Sigmoid colon (tissue), 4 donors: ENCODE data around the gene ASMTL.

Experiments
- CTCF ChIP-seq, 4 experiments: fragments of 450-650 bp in 3 of 4; fragments of 200-600 bp in 1 of 4; IDR thresholded peaks; one replicate each; pipeline ENCODE4 v1.5.1; 2016 to 2019; ENCODE audit warnings: antibody characterized with exemption in 4 of 4, mild to moderate bottlenecking in 3 of 4, moderate library complexity in 2 of 4
- POLR2A ChIP-seq, 2 donors: fragments of 450-650 bp; IDR thresholded peaks; one replicate each; pipeline ENCODE4 v1.6.1; 2016; ENCODE audit warnings: antibody characterized with exemption in 2 of 2, mild to moderate bottlenecking in 2 of 2, moderate library complexity in 2 of 2
- POLR2AphosphoS5 ChIP-seq, 4 donors: sonication (generic); formaldehyde crosslinking; IDR thresholded peaks; one replicate each; pipeline ENCODE4 v1.6.1; 2017; ENCODE audit warnings: antibody characterized with exemption in 4 of 4

GRCh38 chrX:1464971-1465285 lies 12.2 kb upstream of the ASMTL start:
- TF ChIP-seq CTCF (IDR thresholded peaks at IDR 0.05) (no peak), POLR2A (IDR thresholded peaks at IDR 0.05) (no peak), POLR2AphosphoS5 (IDR thresholded peaks at IDR 0.05) (no peak)
